SK-N-MC (cell line): ENCODE results near the gene IRAK3.

ENCODE experiments used
- DNase-seq: peaks from one replicate; pipeline ENCODE4 v3.0.0-alpha.2; 2011; ENCODE audit warnings: low read depth, low spot score
- H3K27ac ChIP-seq: fragments of 200-600 bp; sonication (generic); 2 replicates; pipeline ENCODE4 v1.5.1; 2016; ENCODE audit warnings: mixed run types
- H3K36me3 ChIP-seq: fragments of 200-600 bp; sonication (generic); 2 replicates; pipeline ENCODE4 v1.6.1; 2017; ENCODE audit warnings: antibody characterized with exemption, low read length, mixed read lengths; ENCODE audit not compliant: insufficient read depth
- H3K4me3 ChIP-seq: fragments of 200-600 bp; sonication (generic); 2 replicates; pipeline ENCODE4 v1.5.1; 2016
- H3K9ac ChIP-seq: fragments of 200-600 bp; sonication (generic); 2 replicates; pipeline ENCODE4 v1.8.0; 2017; ENCODE audit warnings: mixed run types, mixed read lengths; ENCODE audit not compliant: insufficient read length
- H3K9me3 ChIP-seq: fragments of 200-600 bp; sonication (generic); 2 replicates; pipeline ENCODE4 v1.6.1; 2017; ENCODE audit warnings: low read depth, mild to moderate bottlenecking, antibody characterized with exemption, low read length, moderate library complexity, mixed read lengths
- EZH2 ChIP-seq: fragments of 200-600 bp; sonication (generic); IDR thresholded peaks from one replicate; pipeline ENCODE4 v1.6.1; 2017; ENCODE audit warnings: antibody characterized with exemption
- FOXP2 ChIP-seq: optimal IDR thresholded peaks from 2 replicates; pipeline ENCODE3; 2011; ENCODE audit warnings: mild to moderate bottlenecking, moderate library complexity; ENCODE audit not compliant: insufficient read depth; ENCODE audit errors: extremely low read length, control extremely low read depth
- POLR2AphosphoS5 ChIP-seq: IDR thresholded peaks from 2 replicates; pipeline ENCODE4 v1.6.1; 2012; ENCODE audit warnings: mild to moderate bottlenecking, low read depth, low read length, borderline replicate concordance

IRAK3 gene

GRCh38 chr12:66188584-66189485, at the start of gene IRAK3:
IRAK3 (plus strand) TSS chr12:66189214; CDS start chr12:66189300, 86 bp downstream.
- Histone ChIP-seq H3K4me3 (no peak within 1 kb of the TSS), H3K9ac (no peak within 1 kb of the TSS), H3K9me3 (no peaks in the 10 kb centered on the region), H3K36me3 (no peaks in the 10 kb centered on the region), H3K27ac (no peak within 1 kb of the TSS)
- TF ChIP-seq POLR2AphosphoS5, result no peak
- TF ChIP-seq EZH2, result no peak
- no peak for TF ChIP-seq FOXP2
- DNase-seq, result no peak

DNA sequence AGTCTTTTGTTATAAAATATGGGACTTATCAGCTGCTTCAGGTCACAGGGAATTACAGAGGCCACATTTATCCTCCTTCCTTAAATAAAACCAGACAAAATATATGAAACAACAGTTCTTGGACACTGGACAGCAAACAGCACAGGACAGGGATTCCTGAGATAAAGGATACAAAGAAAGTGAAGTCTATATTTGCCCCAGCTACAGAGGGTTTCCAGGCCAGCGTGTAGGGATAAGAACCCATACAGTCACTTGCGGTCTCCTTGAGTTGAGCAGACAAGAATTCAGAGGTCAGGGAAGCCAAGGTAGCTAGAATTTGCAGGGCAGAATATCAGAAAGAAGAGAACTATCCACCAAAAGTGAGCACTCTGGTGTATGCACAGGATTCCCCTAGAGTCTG, 49.7 kb upstream of the IRAK3 start:
- H3K4me3 ChIP-seq, result no peak overlapping the region
- H3K9ac ChIP-seq, result no peak overlapping the region
- no peaks in the 10 kb centered on the region; the same call in none of the 2 replicates for H3K9me3 ChIP-seq
- peaks cover 78% of the 10 kb centered on the region for H3K36me3 ChIP-seq
- TF ChIP-seq POLR2AphosphoS5 (no peak), EZH2 (no peak), FOXP2 (no peak)
- H3K27ac ChIP-seq, result no peak overlapping the region
- DNase-seq, result no peak

GRCh38 chr12:66140731-66141130, 48.3 kb upstream of the IRAK3 start:
- H3K9me3 ChIP-seq, result no peaks in the 10 kb centered on the region; the same call in none of the 2 replicates
- TF ChIP-seq EZH2 (no peak), POLR2AphosphoS5 (no peak), FOXP2 (no peak)
- no peak overlapping the region for H3K9ac ChIP-seq
- H3K27ac ChIP-seq, result no peak overlapping the region
- peaks cover 80% of the 10 kb centered on the region for H3K36me3 ChIP-seq
- no peak for DNase-seq
- no peak overlapping the region for H3K4me3 ChIP-seq

DNA sequence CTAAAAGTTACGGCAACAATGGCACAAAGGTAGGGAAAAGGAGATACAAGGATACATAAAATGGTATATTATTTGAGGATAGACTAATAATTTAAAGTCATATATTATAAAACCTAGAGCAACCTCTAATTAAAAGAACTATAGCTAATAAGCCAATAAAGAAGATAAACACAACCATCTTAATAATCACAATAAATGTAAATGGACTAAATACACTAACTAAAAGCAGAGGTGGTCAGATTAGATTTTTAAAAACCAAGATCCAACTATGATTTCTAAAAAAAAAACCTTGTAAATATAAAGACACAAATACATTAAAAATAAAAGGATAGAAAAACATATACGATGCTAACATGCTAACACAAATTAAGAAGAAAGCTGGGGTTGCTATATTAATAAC, 47.7 kb upstream of the IRAK3 start:
- no peak for DNase-seq
- Histone ChIP-seq H3K27ac (no peak overlapping the region), H3K36me3 (peaks cover 76% of the 10 kb centered on the region), H3K9me3 (no peaks in the 10 kb centered on the region; the same call in none of the 2 replicates), H3K9ac (no peak overlapping the region), H3K4me3 (no peak overlapping the region)
- TF ChIP-seq EZH2 (no peak), FOXP2 (no peak), POLR2AphosphoS5 (no peak)

GRCh38 chr12:66142826-66143225, 46.2 kb upstream of the IRAK3 start:
- no peaks in the 10 kb centered on the region; the same call in none of the 2 replicates for H3K9me3 ChIP-seq
- H3K36me3 ChIP-seq, result peaks cover 61% of the 10 kb centered on the region
- H3K27ac ChIP-seq, result no peak overlapping the region
- TF ChIP-seq EZH2 (no peak), POLR2AphosphoS5 (no peak), FOXP2 (no peak)
- no peak overlapping the region for H3K9ac ChIP-seq
- DNase-seq, result no peak
- no peak overlapping the region for H3K4me3 ChIP-seq

DNA sequence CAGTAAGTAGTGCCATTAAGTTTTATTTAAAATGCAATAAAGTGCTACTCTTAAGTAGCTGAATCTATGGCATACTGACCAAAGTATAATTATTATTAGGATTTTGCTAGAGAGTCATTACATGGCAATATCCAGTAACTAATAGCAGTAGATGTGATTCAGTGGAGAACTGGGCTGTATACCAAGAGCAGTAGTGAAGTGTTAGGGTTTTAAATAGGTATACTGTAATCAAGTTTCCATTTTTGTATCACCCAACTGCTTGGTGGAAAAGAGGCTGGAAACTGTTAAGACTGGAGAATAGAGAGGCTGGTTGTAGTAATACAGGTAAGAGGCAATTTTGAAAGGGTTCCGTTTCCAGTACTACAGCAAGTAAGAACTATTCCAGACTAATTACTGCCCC, 45.1 kb upstream of the IRAK3 start:
- Histone ChIP-seq H3K9me3 (no peaks in the 10 kb centered on the region; the same call in none of the 2 replicates), H3K36me3 (peaks cover 55% of the 10 kb centered on the region), H3K27ac (no peak overlapping the region), H3K4me3 (no peak overlapping the region), H3K9ac (no peak overlapping the region)
- no peak for DNase-seq
- TF ChIP-seq EZH2 (no peak), FOXP2 (no peak), POLR2AphosphoS5 (no peak)

DNA sequence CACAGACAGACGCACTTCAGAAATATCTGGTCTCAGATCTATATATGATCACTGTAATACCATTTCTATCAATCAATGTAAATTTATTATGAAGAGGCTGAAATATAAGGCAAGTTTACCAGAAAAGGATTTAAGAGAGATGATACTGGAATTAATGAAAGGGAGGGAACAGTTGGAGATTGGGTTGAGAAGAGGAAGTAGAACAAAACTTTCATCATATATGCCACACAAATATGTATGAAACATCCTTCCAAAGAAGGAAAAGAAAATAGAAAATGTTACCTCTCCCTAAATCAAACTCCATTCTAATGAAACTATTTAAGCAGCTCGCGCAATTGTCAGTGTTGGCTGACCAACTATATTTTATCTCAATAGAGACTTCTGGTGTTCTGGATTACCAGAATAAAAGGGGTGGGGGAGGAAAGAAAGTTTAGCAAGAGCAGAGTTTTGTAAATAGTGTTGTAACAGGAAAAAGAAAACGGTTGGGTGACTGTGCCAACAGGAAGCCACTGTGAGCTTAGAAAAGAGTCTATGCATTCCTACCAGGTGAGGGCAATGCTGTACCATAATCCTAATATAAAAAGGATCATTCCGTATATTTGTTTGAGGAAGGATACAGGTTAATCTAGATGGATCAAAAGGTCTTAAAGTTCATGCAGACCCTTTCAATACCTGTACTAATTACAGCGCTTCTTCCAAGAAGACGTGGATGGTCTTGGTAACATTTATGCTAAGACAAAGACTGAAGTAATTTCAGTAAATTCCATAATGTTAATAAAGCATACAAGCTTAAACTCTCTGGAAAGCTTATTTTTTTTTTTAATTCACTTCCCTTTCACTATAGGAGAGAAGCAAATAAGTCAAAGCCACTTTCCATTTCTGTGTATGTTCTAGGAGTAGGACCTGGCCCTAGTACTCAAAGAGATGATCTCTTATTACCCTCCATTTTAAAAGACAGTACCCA, 43.9 kb upstream of the IRAK3 start:
- no peak for TF ChIP-seq FOXP2
- no peak for TF ChIP-seq EZH2
- no peak for TF ChIP-seq POLR2AphosphoS5
- peak; percentile 45 for DNase-seq
- H3K27ac ChIP-seq, result peak overlapping the region; percentile 67
- no peak overlapping the region for H3K4me3 ChIP-seq
- H3K36me3 ChIP-seq, result peaks cover 43% of the 10 kb centered on the region
- H3K9me3 ChIP-seq, result no peaks in the 10 kb centered on the region; the same call in none of the 2 replicates
- H3K9ac ChIP-seq, result peak overlapping the region; percentile 24

- no peak overlapping the region for H3K4me3 ChIP-seq
- no peak overlapping the region for H3K9ac ChIP-seq
- H3K27ac ChIP-seq, result no peak overlapping the region
- DNase-seq, result no peak
- peaks cover 14% of the 10 kb centered on the region for H3K36me3 ChIP-seq
- TF ChIP-seq POLR2AphosphoS5, result no peak
- TF ChIP-seq FOXP2, result no peak
- TF ChIP-seq EZH2, result no peak
- H3K9me3 ChIP-seq, result no peaks in the 10 kb centered on the region
Observed at GRCh38 chr12:66149702-66150398, 39.2 kb upstream of the IRAK3 start.
